ENCODE data around the gene OR6K6. TPM values are rescaled to one million over a fixed set of nuclear protein-coding genes. Genes with fewer than 3 reads are reported as not detected.
A peak's percentile ranks its signal among the peaks of the same experiment; 100 is the strongest.

OR6K6 gene, protein sequence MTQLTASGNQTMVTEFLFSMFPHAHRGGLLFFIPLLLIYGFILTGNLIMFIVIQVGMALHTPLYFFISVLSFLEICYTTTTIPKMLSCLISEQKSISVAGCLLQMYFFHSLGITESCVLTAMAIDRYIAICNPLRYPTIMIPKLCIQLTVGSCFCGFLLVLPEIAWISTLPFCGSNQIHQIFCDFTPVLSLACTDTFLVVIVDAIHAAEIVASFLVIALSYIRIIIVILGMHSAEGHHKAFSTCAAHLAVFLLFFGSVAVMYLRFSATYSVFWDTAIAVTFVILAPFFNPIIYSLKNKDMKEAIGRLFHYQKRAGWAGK
- not detected for total RNA-seq
- long read RNA-seq = 0 reads

DNA sequence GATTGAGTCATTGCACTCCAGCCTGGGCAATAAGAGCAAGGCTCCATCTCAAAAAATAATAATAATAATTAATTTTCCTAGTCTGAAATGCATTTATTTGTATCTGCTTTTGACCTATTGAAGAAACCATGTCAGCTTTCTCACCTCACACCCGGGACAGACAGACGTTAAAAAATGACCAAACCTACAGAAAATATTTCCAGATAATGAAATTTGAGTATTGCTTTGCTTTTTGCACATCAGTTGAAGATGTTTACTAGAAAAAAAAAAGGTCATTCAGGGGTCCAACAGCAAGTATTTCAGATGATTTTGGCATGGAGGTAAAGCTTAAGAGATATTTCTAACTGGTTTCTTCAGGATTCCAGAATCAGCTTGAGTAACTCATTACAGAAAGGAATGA is at the start of gene OR6K6:
OR6K6 (plus strand) TSS at position 301 of the 400 bp plus-strand sequence. CDS start 168 bp downstream, outside the sequence.
- TF ChIP-seq, protein P1, sequence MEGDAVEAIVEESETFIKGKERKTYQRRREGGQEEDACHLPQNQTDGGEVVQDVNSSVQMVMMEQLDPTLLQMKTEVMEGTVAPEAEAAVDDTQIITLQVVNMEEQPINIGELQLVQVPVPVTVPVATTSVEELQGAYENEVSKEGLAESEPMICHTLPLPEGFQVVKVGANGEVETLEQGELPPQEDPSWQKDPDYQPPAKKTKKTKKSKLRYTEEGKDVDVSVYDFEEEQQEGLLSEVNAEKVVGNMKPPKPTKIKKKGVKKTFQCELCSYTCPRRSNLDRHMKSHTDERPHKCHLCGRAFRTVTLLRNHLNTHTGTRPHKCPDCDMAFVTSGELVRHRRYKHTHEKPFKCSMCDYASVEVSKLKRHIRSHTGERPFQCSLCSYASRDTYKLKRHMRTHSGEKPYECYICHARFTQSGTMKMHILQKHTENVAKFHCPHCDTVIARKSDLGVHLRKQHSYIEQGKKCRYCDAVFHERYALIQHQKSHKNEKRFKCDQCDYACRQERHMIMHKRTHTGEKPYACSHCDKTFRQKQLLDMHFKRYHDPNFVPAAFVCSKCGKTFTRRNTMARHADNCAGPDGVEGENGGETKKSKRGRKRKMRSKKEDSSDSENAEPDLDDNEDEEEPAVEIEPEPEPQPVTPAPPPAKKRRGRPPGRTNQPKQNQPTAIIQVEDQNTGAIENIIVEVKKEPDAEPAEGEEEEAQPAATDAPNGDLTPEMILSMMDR (IDR thresholded peaks at IDR 0.05) = no peak
- TF ChIP-seq POLR2A (IDR thresholded peaks at IDR 0.05) = no peak

DNA sequence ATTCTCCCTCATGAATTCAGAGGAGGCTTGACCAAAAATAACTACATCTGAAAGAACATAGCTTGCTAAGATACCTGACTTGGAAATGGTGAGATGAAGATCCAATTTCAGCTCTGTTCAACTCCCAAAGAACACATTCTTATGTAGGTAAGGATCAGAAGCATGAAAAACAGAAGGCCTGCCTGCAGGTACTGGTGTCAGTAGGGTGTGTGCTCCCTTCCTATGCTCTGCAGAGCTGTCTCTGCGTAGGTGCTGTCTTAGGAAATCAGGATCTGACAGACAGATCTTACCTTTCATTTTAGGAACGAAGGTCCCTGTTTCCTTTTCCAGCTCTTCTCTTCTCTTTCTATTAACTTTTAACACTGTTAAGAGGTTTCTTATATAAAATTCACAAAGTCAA is 48.4 kb upstream of the OR6K6 start:
- Histone ChIP-seq H3K4me3 (no peak overlapping the region), H3K27ac (no peak overlapping the region), H3K9me3 (no peaks in the 10 kb centered on the region), H3K36me3 (no peaks in the 10 kb centered on the region), H3K27me3 (no peaks in the 10 kb centered on the region), H3K4me1 (no peaks in the 10 kb centered on the region)
- TF ChIP-seq POLR2A (IDR thresholded peaks at IDR 0.05) = no peak
- TF ChIP-seq, protein P1 (IDR thresholded peaks at IDR 0.05) = no peak
- ATAC-seq = peak in 1 of 4 donors; percentile 33
- intact Hi-C loops (cut with DNase I) = no loop called here
- WGBS (ENCODE audit: insufficient coverage, low coverage, low lambda C conversion rate, missing lambda C conversion rate) = 47% methylated on average over 2 of the region's 2 CpGs
- no peak for DNase-seq

More for the DNA sequence above, at the start of gene OR6K6:
- no peaks in the 10 kb centered on the region for H3K36me3 ChIP-seq
- WGBS (ENCODE audit: insufficient coverage, low coverage, low lambda C conversion rate, missing lambda C conversion rate) = 56% methylated on average over 2 of the region's 2 CpGs
- no peaks in the 10 kb centered on the region for H3K27me3 ChIP-seq
- no peak for ATAC-seq
- DNase-seq = no peak
- no peak within 1 kb of the TSS for H3K4me3 ChIP-seq
- intact Hi-C loops (cut with DNase I) = no loop called here
- H3K27ac ChIP-seq = no peak within 1 kb of the TSS
- H3K9me3 ChIP-seq = no peaks in the 10 kb centered on the region
- H3K4me1 ChIP-seq = no peaks in the 10 kb centered on the region

DNA sequence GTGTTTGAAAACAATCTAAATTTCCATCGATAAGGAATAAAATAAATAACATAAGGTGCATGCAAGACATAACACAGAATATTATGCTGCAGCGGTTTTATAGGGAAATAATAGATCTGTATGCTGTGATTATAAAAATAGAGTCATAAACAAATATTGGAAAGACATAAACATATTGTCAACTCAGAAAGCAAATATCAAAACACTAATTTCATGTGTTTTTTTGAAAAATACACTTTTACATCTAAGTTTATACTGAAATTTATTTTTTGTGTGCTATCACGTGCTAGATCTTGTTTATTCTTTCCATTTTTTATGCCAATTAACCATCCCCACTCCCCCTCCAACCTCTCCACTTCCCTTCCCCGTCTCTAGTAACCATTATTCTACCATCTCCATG is 43.4 kb upstream of the OR6K6 start:
- intact Hi-C loops (cut with DNase I) = no loop called here
- H3K4me3 ChIP-seq = no peak overlapping the region
- H3K36me3 ChIP-seq = no peaks in the 10 kb centered on the region
- TF ChIP-seq, protein P1 (IDR thresholded peaks at IDR 0.05) = no peak
- TF ChIP-seq POLR2A (IDR thresholded peaks at IDR 0.05) = no peak
- no peaks in the 10 kb centered on the region for H3K27me3 ChIP-seq
- DNase-seq = no peak
- no peak for ATAC-seq
- H3K27ac ChIP-seq = no peak overlapping the region
- no peaks in the 10 kb centered on the region for H3K4me1 ChIP-seq
- 34% methylated on average over 4 of the region's 4 CpGs for WGBS (ENCODE audit: insufficient coverage, low coverage, low lambda C conversion rate, missing lambda C conversion rate)
- H3K9me3 ChIP-seq = no peaks in the 10 kb centered on the region

DNA sequence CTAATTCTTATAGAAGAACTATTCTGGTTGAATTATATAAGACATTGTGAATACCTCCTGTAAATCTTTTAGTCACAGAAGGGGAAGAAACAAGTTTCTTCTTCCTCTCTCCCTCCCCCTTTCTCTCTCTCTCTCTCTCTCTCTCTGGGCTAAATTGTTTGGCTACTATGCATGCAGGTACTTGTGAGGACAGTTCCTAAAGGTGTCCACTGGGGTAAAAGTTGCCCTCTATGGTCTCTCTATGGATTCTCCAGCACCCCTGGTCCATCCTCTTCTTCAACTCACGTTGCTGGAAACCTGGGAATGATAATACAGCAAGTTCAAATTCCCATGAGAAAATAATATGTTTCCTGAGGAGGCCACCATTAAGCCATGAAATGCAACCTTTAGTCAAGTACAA is 39.8 kb upstream of the OR6K6 start:
- Histone ChIP-seq H3K9me3 (no peaks in the 10 kb centered on the region), H3K27me3 (no peaks in the 10 kb centered on the region), H3K36me3 (no peaks in the 10 kb centered on the region), H3K4me1 (no peaks in the 10 kb centered on the region), H3K27ac (no peak overlapping the region), H3K4me3 (no peak overlapping the region)
- intact Hi-C loops (cut with DNase I) = no loop called here
- ATAC-seq = no peak
- DNase-seq = no peak
- TF ChIP-seq, protein P1 (IDR thresholded peaks at IDR 0.05) = no peak
- no peak for TF ChIP-seq POLR2A (IDR thresholded peaks at IDR 0.05)
- WGBS (ENCODE audit: insufficient coverage, low coverage, low lambda C conversion rate, missing lambda C conversion rate) = 21% methylated on average over 1 of the region's 1 CpG

Data from right lobe of liver (tissue), 6 donors.